Ascending aorta (tissue), 2 donors: ENCODE results near the gene RBM39. TPM values are rescaled to one million over a fixed set of nuclear protein-coding genes. Genes with fewer than 3 reads are reported as not detected.

Experiments used
- DNase-seq, 2 donors: peaks; one replicate each; pipeline ENCODE4 v3.0.0-alpha.2; 2019; ENCODE audit warnings: low spot score in 2 of 2
- H3K27ac ChIP-seq, 2 donors: fragments of 200-600 bp; sonication (generic); one replicate each; pipeline ENCODE4 v1.5.1; 2016 to 2017; ENCODE audit warnings: mild to moderate bottlenecking in 1 of 2
- H3K27me3 ChIP-seq: fragments of 200-600 bp; sonication (generic); one replicate; pipeline ENCODE4 v1.5.1; 2017
- H3K36me3 ChIP-seq, 2 donors: fragments of 200-600 bp; sonication (generic); one replicate each; pipeline ENCODE4 v1.5.1; 2016
- H3K4me1 ChIP-seq, 2 donors: fragments of 200-600 bp; sonication (generic); one replicate each; pipeline ENCODE4 v1.5.1; 2016 to 2017; ENCODE audit warnings: mild to moderate bottlenecking in 1 of 2
- H3K4me3 ChIP-seq, 2 donors: fragments of 200-600 bp; sonication (generic); one replicate each; pipeline ENCODE4 v1.5.1; 2016 to 2017; ENCODE audit warnings: mild to moderate bottlenecking in 1 of 2
- H3K9me3 ChIP-seq, 2 donors: fragments of 200-600 bp; sonication (generic); one replicate each; pipeline ENCODE4 v1.5.1; 2016
- CTCF ChIP-seq, 3 experiments: fragments of 200-600 bp in 2 of 3; fragments of 450-650 bp in 1 of 3; sonication (generic) in 2 of 3; IDR thresholded peaks; one replicate each; pipeline ENCODE4 v1.5.1; 2016 to 2019; ENCODE audit warnings: antibody characterized with exemption in 3 of 3, mild to moderate bottlenecking in 1 of 3, moderate library complexity in 1 of 3
- intact Hi-C: fragments of 100-400 bp; cut with DNase I; formaldehyde crosslinking; loops from one replicate; pipeline ENCODE4 v1.15.1; 2023
- total RNA-seq: library from RNA; depleted of rRNA; stranded (reverse); fragments of >200 nt; gene quantifications from one replicate; pipeline ENCODE4 v1.1.0, GENCODE V29; 2016

Gene RBM39
- total RNA-seq, 1 donor from 2014 or later, result 232 TPM

GRCh38 chr20:35680452-35681183 is 61.4 kb downstream of the RBM39 start:
- intact Hi-C loops, result no loop called here
- no peak for DNase-seq
- Histone ChIP-seq H3K9me3 (no peaks in the 10 kb centered on the region), H3K4me3 (no peak overlapping the region), H3K27me3 (no peaks in the 10 kb centered on the region), H3K4me1 (no peaks in the 10 kb centered on the region), H3K27ac (no peak overlapping the region), H3K36me3 (peaks cover 20 to 44% of the 10 kb centered on the region in 2 donors)
- no peak for TF ChIP-seq CTCF (IDR thresholded peaks at IDR 0.05)

GRCh38 chr20:35674921-35675320 is 67.1 kb downstream of the RBM39 start:
- no peaks in the 10 kb centered on the region for H3K27me3 ChIP-seq
- H3K36me3 ChIP-seq, result peaks cover 49 to 63% of the 10 kb centered on the region in 2 donors
- no peak for DNase-seq

GRCh38 chr20:35673884-35674283 is 68.2 kb downstream of the RBM39 start:
- TF ChIP-seq CTCF (IDR thresholded peaks at IDR 0.05), result no peak
- Histone ChIP-seq H3K4me1 (no peaks in the 10 kb centered on the region), H3K27me3 (no peaks in the 10 kb centered on the region), H3K27ac (no peak overlapping the region), H3K36me3 (peaks cover 57 to 71% of the 10 kb centered on the region in 2 donors), H3K4me3 (no peak overlapping the region), H3K9me3 (no peaks in the 10 kb centered on the region)
- intact Hi-C loops, result no loop called here
- DNase-seq, result no peak

More at GRCh38 chr20:35674921-35675320, 67.1 kb downstream of the RBM39 start:
- no peaks in the 10 kb centered on the region for H3K4me1 ChIP-seq
- no peak overlapping the region for H3K27ac ChIP-seq
- no peaks in the 10 kb centered on the region for H3K9me3 ChIP-seq
- intact Hi-C loops, result no loop called here
- no peak for TF ChIP-seq CTCF (IDR thresholded peaks at IDR 0.05)
- H3K4me3 ChIP-seq, result no peak overlapping the region

- Histone ChIP-seq H3K9me3 (no peaks in the 10 kb centered on the region), H3K36me3 (peaks cover 43 to 63% of the 10 kb centered on the region in 2 donors), H3K27ac (no peak overlapping the region), H3K27me3 (no peaks in the 10 kb centered on the region), H3K4me3 (no peak overlapping the region), H3K4me1 (no peaks in the 10 kb centered on the region)
- no peak for DNase-seq
- intact Hi-C loops, result no loop called here
- TF ChIP-seq CTCF (IDR thresholded peaks at IDR 0.05), result no peak
Measured at GRCh38 chr20:35669681-35670080, 72.4 kb downstream of the RBM39 start.

GRCh38 chr20:35669221-35669620 is 72.8 kb downstream of the RBM39 start:
- Histone ChIP-seq H3K36me3 (peaks cover 38 to 58% of the 10 kb centered on the region in 2 donors), H3K27me3 (no peaks in the 10 kb centered on the region), H3K4me1 (no peaks in the 10 kb centered on the region), H3K27ac (no peak overlapping the region), H3K4me3 (no peak overlapping the region), H3K9me3 (no peaks in the 10 kb centered on the region)
- no peak for TF ChIP-seq CTCF (IDR thresholded peaks at IDR 0.05)
- DNase-seq, result no peak
- intact Hi-C loops, result no loop called here
